Measurements from ENCODE around the gene SURF1.
"Not testable (repeated sequence)": the region's sequence is repeated elsewhere in the genome, so short reads cannot be mapped to it uniquely, and the experiment has no call there.

Gene SURF1

GRCh38 chr9:133377721-133378216 is 21.5 kb upstream of the SURF1 start:
- no peaks in the 10 kb centered on the region for H3K36me3 ChIP-seq (ENCODE audit: low read length)
- peaks cover 5% of the 10 kb centered on the region; the same call in 1 of the 2 replicates for H3F3A ChIP-seq (ENCODE audit: insufficient read depth)
- no peak overlapping the region for H2AFZ ChIP-seq (ENCODE audit: low read depth, low read length, severe bottlenecking)
- peaks cover 27% of the 10 kb centered on the region for H3K79me2 ChIP-seq (ENCODE audit: insufficient read depth, low read length)
- no peak overlapping the region for H3K27ac ChIP-seq (ENCODE audit: low read depth, low read length)
- H3K9me2 ChIP-seq (replicated peaks; ENCODE audit: insufficient read depth, low read length), result no peaks in the 10 kb centered on the region
- TF ChIP-seq CTCF (IDR thresholded peaks at IDR 0.05; ENCODE audit: insufficient read depth, low read length, poor library complexity, severe bottlenecking), result no peak
- no peak for TF ChIP-seq EZH2phosphoT487 (conservative IDR thresholded peaks at IDR 0.05; ENCODE audit: low read length)
- no peak overlapping the region for H3K4me3 ChIP-seq (ENCODE audit: insufficient read depth, low read length, poor library complexity, severe bottlenecking)
- H3K4me2 ChIP-seq (ENCODE audit: low read depth, low read length, poor library complexity, severe bottlenecking), result no peak overlapping the region
- H4K20me1 ChIP-seq (ENCODE audit: low read depth, low read length), result no peaks in the 10 kb centered on the region; the same call in 1 of the 2 replicates
- no peaks in the 10 kb centered on the region for H3K27me3 ChIP-seq (ENCODE audit: low read length)
- no peak overlapping the region for H3K9ac ChIP-seq (ENCODE audit: low read length)
- H3K9me3 ChIP-seq (ENCODE audit: insufficient read depth, low read length), result no peaks in the 10 kb centered on the region; the same call in 1 of the 2 replicates

- not testable (repeated sequence) for H2AFZ ChIP-seq (ENCODE audit: low read depth, low read length, severe bottlenecking); H3K4me3 ChIP-seq (ENCODE audit: insufficient read depth, low read length, poor library complexity, severe bottlenecking); H3K9ac ChIP-seq (ENCODE audit: low read length); H3K27me3 ChIP-seq (ENCODE audit: low read length); H3K27ac ChIP-seq (ENCODE audit: low read depth, low read length); H3K36me3 ChIP-seq (ENCODE audit: low read length); H3K4me2 ChIP-seq (ENCODE audit: low read depth, low read length, poor library complexity, severe bottlenecking); H3K9me2 ChIP-seq (replicated peaks; ENCODE audit: insufficient read depth, low read length); H4K20me1 ChIP-seq (ENCODE audit: low read depth, low read length); H3K9me3 ChIP-seq (ENCODE audit: insufficient read depth, low read length); H3F3A ChIP-seq (ENCODE audit: insufficient read depth)
- H3K79me2 ChIP-seq (ENCODE audit: insufficient read depth, low read length), result peaks cover 32% of the 10 kb centered on the region
Measured at GRCh38 chr9:133377280-133377679, 21.0 kb upstream of the SURF1 start.

DNA sequence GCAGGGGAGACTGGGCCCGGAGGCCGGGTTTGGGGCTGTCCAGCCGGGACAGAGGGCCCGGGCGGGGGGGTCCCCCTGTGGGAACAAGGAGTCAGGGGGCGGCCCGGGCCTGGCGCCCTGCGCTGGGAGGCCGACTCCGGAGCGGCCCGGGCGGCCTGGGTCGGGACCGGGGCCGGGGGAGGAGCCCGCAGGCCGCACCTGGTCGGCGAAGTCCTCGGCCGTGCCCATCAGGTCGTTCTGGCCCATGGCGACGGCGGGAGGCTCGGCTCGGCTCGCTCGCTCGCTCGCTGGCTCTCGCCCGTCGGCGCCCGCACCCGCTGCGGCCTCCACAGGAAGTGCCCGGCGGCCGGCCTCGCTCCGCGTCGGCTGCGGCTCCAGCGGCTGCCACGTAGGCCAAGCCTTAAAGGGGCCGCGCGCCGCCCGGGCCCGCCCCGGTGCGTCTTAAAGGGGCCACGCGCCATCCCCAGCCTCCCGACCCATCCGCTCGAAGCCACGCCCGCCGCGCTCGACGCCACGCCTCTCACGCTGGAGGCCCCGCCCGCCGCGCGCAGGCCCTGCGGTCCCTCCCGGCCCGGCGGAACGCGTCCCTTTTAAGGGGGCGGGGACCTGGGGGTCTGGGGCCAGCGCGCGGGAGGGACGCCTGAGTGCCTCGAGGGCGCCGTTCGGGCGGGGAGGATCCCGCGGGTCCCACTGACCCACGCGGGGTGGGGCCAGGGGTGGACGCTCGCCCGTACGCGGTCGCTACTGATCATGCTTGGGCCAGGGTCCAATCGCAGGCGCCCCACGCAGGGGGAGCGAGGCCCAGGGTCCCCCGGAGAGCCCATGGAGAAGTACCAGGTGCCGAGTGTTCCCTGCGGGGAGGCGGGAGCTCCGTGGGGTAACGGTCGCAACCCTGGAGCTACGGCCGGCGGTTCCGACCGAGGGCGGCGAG is 19.7 kb upstream of the SURF1 start, which contains the start of the genes STKLD1 and SURF4:
STKLD1 (plus strand) TSS at position 643 of the 931 bp plus-strand sequence; CDS start at position 751, 108 bp downstream.
SURF4 (minus strand) TSS at position 337 of the 931 bp plus-strand sequence; CDS start at position 246, 91 bp downstream.
- H2AFZ ChIP-seq (ENCODE audit: low read depth, low read length, severe bottlenecking), result peak within 1 kb of the TSS; percentile 69
- peak within 1 kb of the TSS; percentile 79 for H3K9ac ChIP-seq (ENCODE audit: low read length)
- H3K27ac ChIP-seq (ENCODE audit: low read depth, low read length), result peak within 1 kb of the TSS; percentile 30

More for the DNA sequence above, 19.7 kb upstream of the SURF1 start, which contains the start of the genes STKLD1 and SURF4:
- peak within 1 kb of the TSS; percentile 99 for H3K4me2 ChIP-seq (ENCODE audit: low read depth, low read length, poor library complexity, severe bottlenecking)
- H3K79me2 ChIP-seq (ENCODE audit: insufficient read depth, low read length), result peaks cover 44% of the 10 kb centered on the region
- H3K9me2 ChIP-seq (replicated peaks; ENCODE audit: insufficient read depth, low read length), result no peaks in the 10 kb centered on the region
- peak within 1 kb of the TSS; percentile 99 for H3K4me3 ChIP-seq (ENCODE audit: insufficient read depth, low read length, poor library complexity, severe bottlenecking)
- H3K9me3 ChIP-seq (ENCODE audit: insufficient read depth, low read length), result no peaks in the 10 kb centered on the region
- H4K20me1 ChIP-seq (ENCODE audit: low read depth, low read length), result no peaks in the 10 kb centered on the region; the same call in 1 of the 2 replicates
- no peaks in the 10 kb centered on the region for H3K27me3 ChIP-seq (ENCODE audit: low read length)
- H3K36me3 ChIP-seq (ENCODE audit: low read length), result no peaks in the 10 kb centered on the region
- TF ChIP-seq EZH2phosphoT487 (conservative IDR thresholded peaks at IDR 0.05; ENCODE audit: low read length), result no peak
- no peak for TF ChIP-seq CTCF (IDR thresholded peaks at IDR 0.05; ENCODE audit: insufficient read depth, low read length, poor library complexity, severe bottlenecking)
- H3F3A ChIP-seq (ENCODE audit: insufficient read depth), result peaks cover 5% of the 10 kb centered on the region; the same call in 1 of the 2 replicates
